ENCODE measurements around the gene PIK3CB.
"Not testable (repeated sequence)": the region's sequence is repeated elsewhere in the genome, so short reads cannot be mapped to it uniquely, and the experiment has no call there.

The PIK3CB gene

DNA sequence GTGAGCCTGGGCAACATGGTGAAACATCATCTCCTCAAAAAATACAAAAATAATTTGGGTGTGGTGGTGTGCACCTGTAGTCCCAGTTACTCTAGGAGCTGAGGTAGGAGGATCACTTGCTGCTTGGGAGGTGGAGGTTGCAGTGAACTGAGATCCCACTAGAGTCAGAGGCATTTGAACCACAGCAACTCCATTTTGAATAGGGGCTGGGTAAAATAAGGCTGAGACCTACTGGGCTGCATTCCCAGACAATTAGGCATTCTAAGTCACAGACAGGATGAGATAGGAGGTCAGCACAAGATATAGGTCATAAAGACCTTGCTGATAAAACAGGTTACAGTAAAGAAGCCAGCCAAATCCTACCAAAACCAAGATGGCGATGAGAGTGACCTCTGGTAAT is 12.1 kb upstream of the PIK3CB start:
- not testable (repeated sequence) for DNase-seq (ENCODE audit: low read depth)

DNA sequence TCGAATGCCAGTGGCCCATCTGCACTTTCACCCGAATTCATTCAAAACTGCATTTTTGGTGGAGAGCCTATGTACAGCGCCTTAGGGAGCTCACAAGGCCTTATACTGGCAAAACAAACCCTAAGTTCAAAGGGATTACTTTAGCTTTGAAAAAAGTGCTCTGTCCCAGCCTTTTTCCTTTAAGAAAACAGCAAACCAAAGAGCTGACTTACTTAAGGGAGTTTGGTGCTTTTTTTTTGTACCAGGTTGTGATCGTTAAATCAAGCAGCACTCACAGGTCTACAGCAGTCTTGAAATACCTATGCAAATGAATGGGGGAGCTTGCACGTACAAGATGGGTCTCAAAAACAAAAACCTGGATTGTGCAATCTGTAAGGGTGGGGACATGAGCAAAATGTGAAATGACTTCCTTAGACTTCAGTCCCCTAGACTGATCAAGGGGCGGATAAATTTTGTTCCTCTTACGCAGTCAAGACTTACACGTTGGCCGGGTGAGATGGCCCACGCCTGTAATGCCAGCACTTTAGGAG is 11.6 kb upstream of the PIK3CB start:
- no peak for DNase-seq (ENCODE audit: low read depth)

DNA sequence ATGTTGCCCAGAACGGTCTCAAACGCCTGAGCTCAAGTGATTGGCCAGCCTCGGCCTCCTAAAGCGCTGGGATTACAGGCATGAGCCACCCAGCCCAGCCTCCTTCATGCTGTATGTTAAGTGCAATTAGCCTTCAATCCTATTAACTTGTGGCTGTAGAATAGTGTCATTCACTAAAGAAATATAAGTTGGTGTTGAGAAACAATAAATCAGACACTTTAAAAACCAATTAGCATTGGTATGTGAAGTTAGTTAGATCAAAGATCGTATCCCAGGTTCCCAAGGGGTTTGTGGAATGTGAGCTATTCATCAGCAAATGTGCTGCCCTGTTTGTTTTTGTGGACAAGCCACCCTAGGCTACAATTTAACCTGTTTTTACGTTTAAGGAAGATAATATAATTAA is 11.0 kb upstream of the PIK3CB start:
- no peak for DNase-seq (ENCODE audit: low read depth)

DNA sequence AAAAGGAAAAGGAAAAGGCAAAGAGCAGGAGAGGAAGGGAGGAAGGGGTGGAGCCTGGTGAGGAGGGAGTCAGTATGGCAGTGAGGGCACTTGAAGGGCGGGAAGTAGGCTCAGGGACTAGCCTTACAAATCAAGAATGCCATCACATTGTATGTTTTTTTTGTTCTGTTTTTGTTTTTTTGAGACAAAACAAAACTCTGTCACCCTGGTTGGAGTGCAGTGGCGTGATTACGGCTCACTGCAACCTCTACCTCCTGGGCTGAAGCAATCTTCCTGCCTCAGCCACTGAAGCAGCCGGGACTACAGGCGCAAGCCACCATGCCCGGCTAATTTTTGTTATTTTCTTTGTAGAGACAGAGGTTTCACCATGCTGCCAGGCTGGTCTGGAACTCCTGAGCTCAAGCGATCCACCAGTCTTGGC is 10.5 kb upstream of the PIK3CB start:
- DNase-seq (ENCODE audit: low read depth), result no peak

DNA sequence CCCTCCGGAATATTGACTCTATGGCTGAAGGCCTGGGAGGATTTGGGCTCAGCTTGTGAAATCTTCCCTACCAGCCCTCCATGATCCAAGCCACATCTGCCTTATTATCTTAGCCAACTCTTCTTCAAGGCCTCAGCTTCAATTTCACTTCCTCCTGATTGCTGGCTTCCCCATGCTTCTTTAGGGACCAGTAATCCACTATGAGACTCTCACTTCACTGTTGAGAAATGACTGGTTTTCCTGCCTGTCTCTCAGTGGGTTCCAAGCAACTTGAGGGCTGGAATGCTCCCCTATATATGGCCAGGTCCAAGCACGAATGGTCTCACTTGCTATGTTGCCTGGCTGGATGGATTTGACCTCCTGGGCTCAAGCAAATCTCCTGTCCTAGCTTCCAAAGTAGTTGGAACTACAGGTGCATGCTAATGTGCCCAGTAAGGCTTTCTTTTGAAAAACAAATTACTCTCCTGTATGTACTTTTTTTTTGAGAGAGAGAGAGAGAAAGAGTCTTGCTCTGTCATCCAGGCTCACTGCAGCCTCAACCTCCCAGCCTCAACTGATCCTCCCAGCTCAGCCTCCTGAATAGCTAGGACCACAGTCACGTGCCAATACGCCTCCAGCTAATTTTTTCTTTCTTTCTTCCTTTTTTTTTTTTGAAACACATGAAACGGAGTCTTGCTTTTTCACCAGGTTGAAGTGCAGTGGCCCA is 7.9 kb upstream of the PIK3CB start:
- no peak for DNase-seq (ENCODE audit: low read depth)

DNA sequence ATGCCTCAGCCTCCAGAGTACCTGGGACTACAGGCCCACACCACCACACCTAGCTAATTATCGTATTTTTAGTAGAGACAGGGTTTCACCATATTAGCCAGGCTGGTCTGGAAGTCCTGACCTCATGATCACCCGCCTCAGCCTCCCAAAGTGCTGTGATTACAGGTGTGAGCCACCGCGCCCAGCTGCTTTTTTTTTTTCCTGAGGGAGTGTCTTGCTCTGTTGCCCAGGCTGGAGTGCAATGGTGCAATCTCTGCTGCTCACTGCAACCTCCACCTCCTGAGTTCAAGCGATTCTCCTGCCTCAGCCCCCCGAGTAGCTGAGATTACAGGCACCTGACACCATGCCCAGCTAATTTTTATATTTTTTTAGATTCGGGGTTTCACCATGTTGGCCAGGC is 3.7 kb upstream of the PIK3CB start:
- DNase-seq (ENCODE audit: low read depth), result not testable (repeated sequence)

DNA sequence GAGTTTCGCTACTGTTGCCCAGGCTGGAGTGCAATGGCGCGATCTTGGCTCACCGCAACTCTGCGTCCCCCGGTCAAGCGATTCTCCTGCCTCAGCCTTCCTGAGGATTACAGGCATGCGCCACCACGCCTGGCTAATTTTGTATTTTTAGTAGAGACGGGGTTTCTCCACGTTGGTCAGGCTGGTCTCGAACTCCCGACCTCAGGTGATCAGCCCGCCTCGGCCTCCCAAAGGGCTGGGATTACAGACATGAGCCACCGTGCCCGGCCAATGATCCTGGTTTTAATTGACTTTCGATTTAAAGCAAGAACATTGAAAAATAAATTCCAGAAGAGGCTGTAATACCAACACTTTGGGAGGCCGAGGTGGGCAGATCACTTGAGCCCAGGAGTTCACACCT is 1.1 kb upstream of the PIK3CB start:
- not testable (repeated sequence) for DNase-seq (ENCODE audit: low read depth)

DNA sequence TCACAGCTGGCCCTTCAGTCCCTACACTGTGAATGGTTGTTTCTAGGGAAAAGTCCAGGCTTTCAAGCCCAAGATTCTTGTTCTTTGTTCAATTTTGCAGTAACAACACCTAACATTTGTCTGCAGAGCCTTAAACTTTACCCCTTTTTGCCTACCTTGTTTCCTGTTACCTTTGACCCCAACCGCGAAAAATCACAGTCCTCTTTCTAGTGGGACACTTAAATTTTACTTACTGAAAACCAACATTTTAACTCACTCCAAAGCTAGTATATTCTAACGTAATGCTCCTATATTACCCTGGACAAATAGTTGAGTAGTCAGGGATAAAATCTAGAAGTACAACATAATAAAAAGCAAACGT is 649 bp upstream of the PIK3CB start:
- DNase-seq (ENCODE audit: low read depth), result no peak

DNA sequence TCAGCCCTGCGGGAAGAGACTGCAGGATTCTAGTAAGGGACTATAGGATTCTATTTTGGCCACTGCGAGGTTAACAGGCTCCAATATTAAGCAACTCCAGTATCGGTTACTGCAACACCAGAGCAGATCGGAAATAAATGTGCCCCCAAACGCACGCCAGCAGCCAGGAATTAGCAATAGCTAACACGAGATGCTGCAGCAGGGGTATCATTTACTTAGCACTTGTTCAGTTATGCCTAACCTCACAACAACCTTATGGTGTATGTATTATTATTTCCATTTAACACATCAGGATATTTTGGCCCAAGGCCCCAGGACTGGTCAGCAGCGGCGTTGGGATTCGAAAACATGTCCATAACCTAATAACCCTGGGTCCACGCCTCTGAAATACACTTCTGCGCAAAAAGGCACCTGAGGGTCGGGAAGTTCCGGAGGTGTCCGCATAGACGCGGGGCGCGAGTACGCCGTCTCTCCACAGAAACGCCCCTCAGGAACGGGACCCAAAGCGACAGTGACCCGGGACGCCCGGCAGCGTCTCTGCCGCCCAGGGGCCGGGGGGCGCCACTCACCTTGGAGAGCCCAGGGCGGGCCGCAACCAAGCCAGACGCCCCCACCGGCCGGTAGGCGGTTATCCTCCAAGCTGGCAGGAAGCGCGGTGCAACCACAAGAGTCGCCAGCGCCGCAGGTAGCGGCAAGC is 681 bp downstream of the PIK3CB start:
- peak; percentile 33 for DNase-seq (ENCODE audit: low read depth)

DNA sequence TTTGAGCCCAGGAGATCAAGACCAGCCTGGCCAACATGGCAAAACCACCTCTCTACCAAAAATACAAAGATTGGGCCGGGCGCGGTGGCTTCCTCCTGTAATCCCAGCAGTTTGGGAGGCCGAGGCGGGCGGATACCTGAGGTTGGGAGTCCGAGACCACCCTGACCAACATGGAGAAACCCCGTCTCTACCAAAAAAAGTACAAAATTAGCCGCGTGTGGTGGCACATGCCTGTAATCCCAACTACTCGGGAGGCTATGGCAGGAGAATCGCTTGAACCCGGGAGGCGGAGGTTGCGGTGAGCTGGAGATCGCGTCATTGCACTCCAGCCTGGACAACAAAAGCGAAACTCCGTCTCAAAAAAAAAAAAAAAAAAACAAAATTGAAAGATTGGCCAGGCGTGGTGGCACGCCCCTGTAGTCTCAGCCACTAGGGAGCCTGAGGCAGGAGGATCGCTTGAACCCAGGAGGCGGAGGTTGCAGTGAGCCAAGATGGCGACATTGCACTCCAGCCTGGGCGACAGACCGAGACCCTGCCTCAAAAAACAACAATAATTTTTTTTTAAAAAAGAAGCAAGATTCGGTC is 2.2 kb downstream of the PIK3CB start:
- DNase-seq (ENCODE audit: low read depth), result not testable (repeated sequence)

DNA sequence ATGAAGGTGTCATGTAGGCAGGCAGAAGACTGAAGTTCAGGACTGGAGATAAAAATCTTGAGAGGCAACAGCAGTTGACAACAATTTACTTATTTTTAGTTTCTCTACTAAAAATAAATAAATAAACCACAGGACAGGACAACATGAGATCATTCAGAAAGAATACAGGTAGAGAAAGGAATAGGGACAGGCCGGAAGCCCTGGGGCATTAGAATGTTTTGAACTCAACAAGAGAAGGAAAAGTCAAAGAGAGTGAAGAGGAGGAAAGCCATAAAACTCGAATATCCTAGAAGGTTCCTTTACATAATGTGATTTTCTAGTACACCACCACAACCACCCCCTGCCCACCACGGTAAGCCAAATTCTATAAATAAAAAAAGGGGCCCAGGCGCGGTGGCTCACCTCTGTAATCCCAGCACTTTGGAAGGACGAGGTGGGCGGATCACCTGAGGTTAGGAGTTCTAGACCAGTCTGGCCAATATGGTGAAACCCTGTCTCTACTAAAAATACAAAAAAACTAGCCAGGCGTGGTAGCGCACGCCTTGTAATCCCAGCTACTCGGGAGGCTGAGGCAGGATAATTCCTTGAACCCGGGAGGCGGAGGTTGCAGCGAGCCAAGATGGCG is 4.7 kb downstream of the PIK3CB start:
- DNase-seq (ENCODE audit: low read depth), result no peak

DNA sequence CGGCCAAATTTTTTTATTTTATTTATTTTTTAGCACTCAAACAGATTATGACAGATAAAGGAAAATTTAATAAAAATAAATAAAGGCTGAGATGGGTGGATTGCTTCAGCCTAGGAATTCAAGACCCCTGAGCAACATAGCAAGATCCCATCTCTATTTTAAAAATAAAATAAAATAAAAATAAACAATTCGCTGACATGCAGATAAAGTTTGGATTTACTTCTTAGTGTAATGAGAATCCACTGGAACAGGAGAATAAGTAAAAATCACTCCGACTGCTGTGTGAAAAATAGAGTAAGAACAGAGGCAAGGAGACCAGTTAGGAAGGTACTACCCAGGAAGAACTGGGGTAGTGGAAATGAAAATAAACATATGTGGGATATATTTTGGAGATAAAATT is 5.6 kb downstream of the PIK3CB start:
- DNase-seq (ENCODE audit: low read depth), result no peak

DNA sequence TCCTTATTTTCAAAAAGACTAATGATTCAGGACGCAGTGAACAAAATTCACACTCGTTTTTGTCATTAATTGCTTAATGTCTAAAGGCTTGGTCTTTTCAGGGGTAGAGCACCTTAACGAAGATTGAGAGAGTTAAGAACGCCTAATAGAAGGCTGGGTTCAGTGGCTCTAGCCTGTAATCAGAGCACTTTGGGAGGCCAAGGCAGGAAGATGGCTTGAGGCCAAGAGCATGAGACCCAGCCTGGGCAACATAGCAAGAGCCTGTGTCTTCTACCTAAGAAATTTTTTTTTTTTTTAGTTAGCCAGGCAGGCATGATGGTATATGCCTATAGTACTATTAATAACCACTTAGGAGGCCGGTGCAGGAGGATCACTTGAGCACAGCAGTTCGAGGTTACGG is 7.5 kb downstream of the PIK3CB start:
- no peak for DNase-seq (ENCODE audit: low read depth)

DNA sequence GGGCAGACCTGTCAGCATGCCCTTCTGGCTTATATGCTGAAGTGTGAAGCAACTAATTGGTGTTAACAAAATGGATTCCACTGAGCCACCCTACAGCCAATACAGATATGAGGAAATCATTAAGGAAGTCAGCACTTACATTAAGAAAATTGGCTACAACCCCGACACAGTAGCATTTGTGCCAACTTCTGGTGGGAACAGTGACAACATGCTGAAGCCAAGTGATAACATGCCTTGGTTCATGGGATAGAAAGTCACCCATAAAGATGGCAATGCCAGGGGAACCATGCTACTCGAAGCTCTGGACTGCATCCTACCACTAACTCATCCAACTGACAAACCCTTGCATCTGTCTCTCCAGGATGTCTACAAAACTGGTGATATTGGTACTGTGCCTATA is 9.4 kb downstream of the PIK3CB start:
- no peak for DNase-seq (ENCODE audit: low read depth)

DNA sequence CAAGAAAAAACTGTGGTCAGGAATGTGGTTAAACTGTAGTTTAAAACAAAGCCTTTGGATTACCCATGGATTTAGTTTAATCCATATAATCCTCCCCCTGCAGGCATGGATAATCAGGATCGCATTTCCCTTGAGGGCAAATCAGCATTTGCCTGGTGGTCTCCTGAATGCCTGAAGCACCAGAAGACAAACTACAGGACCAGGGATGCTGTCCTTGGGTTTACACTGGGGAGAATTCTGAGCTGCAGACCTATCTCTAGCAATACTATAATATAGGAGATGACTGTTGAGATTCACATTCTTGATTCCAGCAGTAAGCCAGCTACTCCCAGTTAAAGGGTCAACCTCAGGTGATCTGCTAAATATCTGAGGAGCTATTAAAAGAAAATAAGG is 10.6 kb downstream of the PIK3CB start:
- no peak for DNase-seq (ENCODE audit: low read depth)

DNA sequence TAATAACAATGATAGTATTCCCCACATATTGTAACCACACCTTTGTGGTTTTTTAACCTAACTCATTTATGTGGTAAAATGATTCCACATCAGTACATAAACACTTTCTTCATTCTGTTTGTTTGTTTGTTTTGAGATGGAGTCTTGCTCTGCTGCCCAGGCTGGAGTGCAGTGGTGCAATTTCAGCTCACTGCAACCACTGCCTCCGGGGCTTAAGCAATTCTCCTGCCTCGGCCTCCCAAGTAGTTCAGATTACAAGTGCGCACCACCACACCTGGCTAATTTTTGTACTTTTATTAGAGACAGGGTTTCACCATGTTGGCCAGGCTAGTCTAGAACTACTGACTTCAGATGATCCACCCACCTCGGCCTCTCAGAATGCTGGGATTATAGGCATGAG is 14.3 kb downstream of the PIK3CB start:
- DNase-seq (ENCODE audit: low read depth), result not testable (repeated sequence)

DNA sequence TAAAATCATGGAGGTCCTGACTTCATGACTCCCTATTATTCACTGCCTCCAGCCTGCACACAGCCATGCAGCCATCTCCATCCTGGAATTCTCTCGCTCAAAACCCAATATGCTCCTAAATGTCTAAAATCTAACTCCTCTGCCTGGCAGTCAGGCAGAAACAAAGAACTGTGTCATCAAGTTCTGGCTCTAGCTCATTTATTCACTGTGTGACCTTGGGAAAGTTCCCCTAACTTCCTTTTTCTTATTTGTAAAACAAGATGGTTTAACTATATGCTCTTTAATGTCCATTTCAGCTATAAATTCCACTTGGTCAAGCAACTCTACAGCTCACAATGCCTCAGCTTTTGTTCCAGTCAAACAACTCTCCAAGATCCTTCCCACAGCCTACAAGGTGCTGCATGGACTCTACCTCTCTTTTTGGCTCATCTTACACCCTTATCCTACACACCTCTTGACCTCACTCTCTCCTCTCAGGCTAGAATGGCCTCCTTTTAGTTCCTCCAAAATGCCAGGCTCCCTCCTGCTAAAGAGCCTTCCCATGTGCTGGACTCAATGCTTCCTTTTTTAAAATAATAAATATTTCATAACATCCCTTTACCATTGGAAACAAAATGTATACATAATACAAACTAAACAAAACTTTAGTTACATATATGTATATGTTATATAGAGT is 16.4 kb downstream of the PIK3CB start:
- no peak for DNase-seq (ENCODE audit: low read depth)

DNA sequence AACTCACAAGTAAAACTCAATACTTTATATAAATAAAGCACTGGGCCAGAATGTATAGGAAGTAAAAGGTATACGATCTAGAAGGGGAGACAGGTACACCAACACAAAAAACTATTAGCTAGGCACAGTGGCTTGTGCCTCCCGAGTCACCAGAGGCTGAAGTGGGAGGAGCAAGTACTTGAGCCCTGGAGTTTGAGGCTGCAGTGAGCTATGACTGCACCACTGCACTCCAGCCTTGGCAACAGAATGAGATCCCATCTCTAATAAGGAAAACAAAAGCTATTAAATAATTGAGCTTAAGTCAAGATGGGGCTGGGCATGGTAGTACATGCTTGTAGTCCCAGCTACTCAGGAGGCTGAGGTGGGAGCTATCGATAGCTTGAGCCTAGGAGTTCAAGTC is 17.0 kb downstream of the PIK3CB start:
- no peak for DNase-seq (ENCODE audit: low read depth)

DNA sequence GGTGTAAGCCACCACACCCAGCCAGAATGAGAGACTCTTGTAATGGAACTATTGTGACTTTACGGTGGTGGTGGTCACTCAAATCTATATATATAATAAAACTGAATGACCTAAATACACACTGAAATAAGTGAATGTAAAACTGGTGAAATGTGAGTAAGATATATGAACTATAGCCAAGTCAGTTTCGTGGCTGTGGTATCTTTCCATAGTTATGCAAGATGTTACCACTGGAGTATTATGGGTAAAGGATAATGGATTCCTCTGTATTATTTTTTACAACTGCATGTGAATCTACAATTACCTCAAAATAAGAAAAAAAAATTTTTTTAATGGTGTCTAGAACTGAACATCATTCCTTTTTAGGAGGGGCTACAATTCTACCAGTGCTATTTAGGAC is 21.9 kb downstream of the PIK3CB start:
- DNase-seq (ENCODE audit: low read depth), result no peak

DNA sequence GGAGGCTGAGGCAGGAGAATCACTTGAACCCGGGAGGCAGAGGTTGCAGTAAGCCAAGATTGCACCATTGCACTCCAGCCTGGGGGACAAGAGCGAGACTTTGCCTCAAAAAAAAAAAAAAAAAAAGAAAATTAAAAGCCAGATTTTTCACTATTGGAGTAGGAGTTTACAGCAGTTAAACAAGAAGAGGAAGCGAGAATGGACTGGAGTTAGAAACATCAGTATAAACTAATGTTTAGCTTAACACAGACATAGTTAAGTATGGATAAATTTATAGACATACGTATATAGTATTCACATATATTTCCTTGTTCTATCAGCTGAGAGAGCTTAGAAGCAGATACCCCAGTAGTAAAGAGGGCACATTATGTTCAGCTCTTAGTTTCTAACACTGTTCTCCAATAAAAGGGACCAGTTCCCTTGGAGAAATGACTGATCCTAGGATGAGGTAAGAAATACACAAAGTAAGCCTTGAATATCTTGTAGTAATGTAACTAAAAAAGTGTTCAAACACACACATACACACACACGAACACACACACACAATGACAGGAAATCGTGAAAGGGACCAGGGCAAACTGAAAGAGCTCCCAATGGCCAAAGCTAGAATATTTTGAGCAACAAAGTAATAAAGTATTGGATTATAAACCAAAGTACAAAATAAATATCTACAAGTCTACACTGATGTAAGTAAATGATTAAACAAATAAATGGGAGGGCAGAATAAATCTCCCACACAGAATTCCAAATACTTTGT is 25.1 kb downstream of the PIK3CB start:
- DNase-seq (ENCODE audit: low read depth), result no peak

DNA sequence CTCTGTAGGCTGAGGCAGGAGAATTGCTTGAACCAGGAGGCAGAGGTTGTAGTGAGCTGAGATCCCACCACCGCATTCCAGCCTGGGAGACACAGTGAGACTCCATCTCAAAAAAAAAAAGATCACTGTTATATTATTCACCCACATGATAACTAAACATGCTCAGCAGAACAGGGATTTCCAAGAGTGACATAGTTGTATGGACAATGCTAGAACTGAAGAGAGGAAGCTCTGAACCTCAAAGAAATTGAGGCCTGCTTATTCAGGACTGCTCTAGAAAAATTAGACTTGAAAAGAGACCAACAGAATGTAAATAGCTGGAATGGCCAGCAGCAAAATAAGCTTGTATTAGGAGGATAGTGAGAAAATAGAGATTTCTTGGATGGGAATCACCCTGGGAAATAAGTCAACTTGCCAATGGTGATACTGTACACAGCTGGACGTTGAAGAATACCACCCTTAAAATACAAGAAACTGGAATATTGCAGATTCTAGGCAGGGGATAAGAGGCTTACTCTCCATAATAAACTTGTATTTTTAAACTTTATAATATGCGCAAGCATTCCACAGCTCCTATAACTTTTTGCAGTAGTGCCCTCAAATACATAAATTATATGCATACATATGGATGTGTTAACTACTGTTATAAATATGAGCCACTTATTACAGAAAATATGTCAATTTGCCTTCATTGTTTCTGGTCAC is 28.2 kb downstream of the PIK3CB start:
- no peak for DNase-seq (ENCODE audit: low read depth)
